ENCODE results near the gene AGAP1. TPM values are rescaled to one million over a fixed set of nuclear protein-coding genes. Genes with fewer than 3 reads are reported as not detected.

The AGAP1 gene
- total RNA-seq, 2 experiments from 2014 or later: 0.95 to 1.1 TPM

DNA sequence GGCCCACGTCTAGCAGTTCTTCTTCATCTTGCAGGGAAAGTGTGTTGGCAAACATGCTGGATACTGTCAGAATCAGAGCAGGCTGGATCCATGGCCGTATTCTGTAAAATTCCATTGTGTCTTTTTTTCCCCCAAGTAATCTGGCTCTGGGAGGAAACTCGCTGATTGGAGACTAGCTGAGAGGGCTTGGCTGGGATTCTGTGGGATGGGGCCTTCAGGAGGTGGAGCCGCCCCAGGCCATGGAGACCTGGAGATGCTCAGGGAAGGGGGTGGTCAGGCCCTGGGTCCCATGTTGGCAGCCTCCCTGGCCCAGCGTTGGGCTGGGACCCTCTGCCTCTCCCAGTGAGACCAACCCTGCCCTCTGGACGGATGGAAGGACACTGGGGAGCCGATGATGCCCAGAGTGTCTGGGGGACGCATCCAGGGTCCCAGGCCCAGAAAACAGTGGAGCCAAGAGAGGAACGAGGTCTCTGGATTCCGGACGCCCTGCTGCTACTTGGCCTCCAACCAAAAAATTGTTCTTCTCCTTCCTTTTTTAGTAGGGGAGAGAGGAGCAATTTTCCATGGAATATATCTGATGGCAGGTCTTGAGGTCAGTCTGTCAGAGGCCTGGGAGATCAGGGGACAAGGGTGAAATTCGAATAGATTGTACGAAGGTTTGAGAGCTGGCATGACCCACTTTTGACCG lies 114.5 kb downstream of the AGAP1 start:
- intact Hi-C loops (cut with micrococcal nuclease): no loop called here
- no peaks in the 10 kb centered on the region for H3K27me3 Mint-ChIP-seq (ENCODE audit: low read depth)
- CTCF ChIA-PET: no interaction called here
- no peaks in the 10 kb centered on the region for H3K4me1 Mint-ChIP-seq (ENCODE audit: low read depth)
- no peak for DNase-seq
- H3K27ac Mint-ChIP-seq: no peak overlapping the region
- H3K9me3 Mint-ChIP-seq: peaks cover 4% of the 10 kb centered on the region
- no peaks in the 10 kb centered on the region for H3K36me3 Mint-ChIP-seq (ENCODE audit: low read depth)
- H3K4me3 Mint-ChIP-seq: no peak overlapping the region

DNA sequence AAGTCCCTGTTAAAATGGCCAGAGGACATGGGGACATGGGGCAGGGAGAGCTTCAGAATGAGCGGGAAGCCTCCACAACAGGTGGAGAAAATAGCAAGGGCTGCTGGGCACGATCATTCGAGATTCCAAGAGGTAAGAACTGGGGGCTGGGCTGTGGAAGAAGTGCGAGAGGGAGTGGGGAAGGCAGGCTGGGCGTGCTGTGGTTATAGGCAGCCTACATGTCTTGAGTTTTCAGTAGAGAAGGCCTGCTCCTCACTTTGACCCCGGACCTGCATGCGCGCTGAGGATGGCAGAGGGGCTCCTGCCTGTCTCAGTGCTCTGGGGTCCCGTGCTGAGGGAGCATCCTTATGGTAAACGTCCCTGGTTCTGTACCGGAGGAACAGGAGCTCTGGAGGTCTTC lies 115.5 kb downstream of the AGAP1 start:
- H3K36me3 Mint-ChIP-seq (ENCODE audit: low read depth): no peaks in the 10 kb centered on the region
- H3K4me1 Mint-ChIP-seq (ENCODE audit: low read depth): no peaks in the 10 kb centered on the region
- H3K27me3 Mint-ChIP-seq (ENCODE audit: low read depth): peaks cover 2% of the 10 kb centered on the region
- intact Hi-C loops (cut with micrococcal nuclease): no loop called here
- H3K9me3 Mint-ChIP-seq: no peaks in the 10 kb centered on the region
- no peak overlapping the region for H3K4me3 Mint-ChIP-seq
- DNase-seq: no peak
- no peak overlapping the region for H3K27ac Mint-ChIP-seq
- CTCF ChIA-PET: no interaction called here

DNA sequence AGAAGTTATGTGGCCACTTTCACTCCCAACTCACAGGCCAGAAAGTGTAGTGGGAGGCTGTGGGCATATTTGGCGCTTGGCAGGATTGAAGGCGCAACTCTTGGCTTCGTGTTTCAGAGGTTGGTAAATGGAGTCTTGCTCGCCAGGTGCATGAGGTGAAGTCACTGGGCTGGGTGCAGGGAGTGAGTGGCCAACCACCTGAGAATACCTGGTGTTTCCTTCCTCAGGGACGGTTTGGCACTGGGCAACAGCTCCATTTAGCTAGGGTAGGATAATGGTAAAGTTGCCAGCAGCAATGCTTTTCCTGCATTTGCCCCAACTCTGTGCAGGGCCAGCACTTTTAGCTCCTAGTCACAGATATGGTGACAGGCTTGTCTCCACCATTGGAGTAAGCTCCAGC lies 115.9 kb downstream of the AGAP1 start:
- no peak for DNase-seq
- peaks cover 2% of the 10 kb centered on the region for H3K27me3 Mint-ChIP-seq (ENCODE audit: low read depth)
- no peaks in the 10 kb centered on the region for H3K9me3 Mint-ChIP-seq
- intact Hi-C loops (cut with micrococcal nuclease): no loop called here
- H3K36me3 Mint-ChIP-seq (ENCODE audit: low read depth): no peaks in the 10 kb centered on the region
- H3K4me3 Mint-ChIP-seq: no peak overlapping the region
- CTCF ChIA-PET: no interaction called here
- no peaks in the 10 kb centered on the region for H3K4me1 Mint-ChIP-seq (ENCODE audit: low read depth)
- no peak overlapping the region for H3K27ac Mint-ChIP-seq

DNA sequence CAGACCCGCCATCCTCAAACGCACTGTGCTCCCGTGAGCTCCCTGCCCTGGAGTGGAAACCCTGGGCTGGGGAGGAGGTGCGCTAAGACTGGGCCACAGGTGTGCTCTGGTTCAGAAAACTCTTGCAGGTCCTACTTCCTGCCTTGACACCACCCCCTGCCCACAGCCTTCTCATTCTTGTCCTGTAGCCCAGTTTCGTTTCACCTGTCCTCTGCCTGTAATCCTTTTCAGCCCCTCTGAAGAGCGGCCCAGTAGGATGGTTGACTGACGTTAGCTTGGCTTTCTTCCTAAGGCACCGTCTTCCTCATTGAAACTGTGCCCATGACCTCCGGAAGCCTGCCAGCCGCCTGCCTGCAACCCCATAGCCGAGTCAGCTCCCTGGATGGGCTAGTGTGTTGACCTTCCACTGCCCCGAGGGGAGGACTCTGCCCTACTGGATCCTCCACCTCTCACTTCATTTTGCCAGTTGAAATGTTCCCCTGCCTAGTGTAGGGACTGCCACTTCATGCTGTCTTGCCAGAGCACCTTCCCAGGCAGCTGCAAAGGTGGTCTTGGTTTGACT lies 116.9 kb downstream of the AGAP1 start:
- H3K27me3 Mint-ChIP-seq (ENCODE audit: low read depth): peaks cover 2% of the 10 kb centered on the region
- CTCF ChIA-PET: interaction anchor here (0.5 kb wide), 1 partner anchor 494 kb away, joined by 4 read pairs; no protein-coding TSS in a partner anchor
- no peak overlapping the region for H3K27ac Mint-ChIP-seq
- H3K9me3 Mint-ChIP-seq: no peaks in the 10 kb centered on the region
- H3K4me3 Mint-ChIP-seq: no peak overlapping the region
- no peaks in the 10 kb centered on the region for H3K4me1 Mint-ChIP-seq (ENCODE audit: low read depth)
- no peaks in the 10 kb centered on the region for H3K36me3 Mint-ChIP-seq (ENCODE audit: low read depth)
- DNase-seq: no peak
- intact Hi-C loops (cut with micrococcal nuclease): no loop called here

DNA sequence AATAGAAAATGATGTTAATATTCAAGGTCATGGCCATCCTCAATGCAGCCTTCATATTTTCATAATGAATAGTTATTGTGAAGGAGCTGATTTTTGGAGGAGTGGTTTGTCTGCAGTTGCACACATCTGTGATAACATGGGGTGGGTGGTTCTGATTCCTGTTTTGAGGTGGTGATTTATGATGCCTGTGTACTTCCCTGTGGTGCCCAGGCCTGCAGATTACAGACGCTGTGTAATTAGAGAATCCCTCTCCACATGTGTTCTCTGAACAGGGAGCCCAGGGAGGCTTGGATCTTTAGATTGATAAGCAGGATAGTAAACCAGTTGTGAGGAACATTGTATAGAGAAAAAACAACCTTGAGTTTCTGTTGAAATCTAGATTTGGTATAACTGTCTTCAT lies 117.5 kb downstream of the AGAP1 start:
- H3K4me1 Mint-ChIP-seq (ENCODE audit: low read depth): no peaks in the 10 kb centered on the region
- H3K36me3 Mint-ChIP-seq (ENCODE audit: low read depth): no peaks in the 10 kb centered on the region
- H3K27me3 Mint-ChIP-seq (ENCODE audit: low read depth): peaks cover 2% of the 10 kb centered on the region
- H3K4me3 Mint-ChIP-seq: no peak overlapping the region
- CTCF ChIA-PET: no interaction called here
- H3K27ac Mint-ChIP-seq: no peak overlapping the region
- no peaks in the 10 kb centered on the region for H3K9me3 Mint-ChIP-seq
- no peak for DNase-seq
- intact Hi-C loops (cut with micrococcal nuclease): no loop called here

DNA sequence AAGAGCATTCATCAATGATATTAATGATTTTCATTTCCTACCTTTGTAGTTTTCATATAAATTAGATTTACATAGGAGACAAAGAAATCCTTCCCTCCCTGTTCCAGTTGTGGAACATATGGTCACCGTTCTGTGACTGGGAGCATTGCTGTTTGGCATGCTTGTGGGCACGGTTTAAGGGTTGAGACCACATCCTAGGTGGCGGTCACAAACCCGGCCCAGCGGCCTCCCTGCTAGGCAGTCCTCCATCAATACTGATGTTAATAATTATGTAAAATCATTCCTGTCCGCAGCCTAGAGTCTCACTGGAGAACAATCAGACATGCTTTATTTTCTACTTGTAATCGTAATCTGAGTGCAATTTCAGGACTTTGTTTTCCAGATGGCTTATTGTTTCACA lies 117.9 kb downstream of the AGAP1 start:
- no peaks in the 10 kb centered on the region for H3K9me3 Mint-ChIP-seq
- CTCF ChIA-PET: no interaction called here
- H3K4me3 Mint-ChIP-seq: no peak overlapping the region
- H3K4me1 Mint-ChIP-seq (ENCODE audit: low read depth): no peaks in the 10 kb centered on the region
- no peak overlapping the region for H3K27ac Mint-ChIP-seq
- H3K27me3 Mint-ChIP-seq (ENCODE audit: low read depth): peaks cover 2% of the 10 kb centered on the region
- DNase-seq: no peak
- no peaks in the 10 kb centered on the region for H3K36me3 Mint-ChIP-seq (ENCODE audit: low read depth)
- intact Hi-C loops (cut with micrococcal nuclease): no loop called here

DNA sequence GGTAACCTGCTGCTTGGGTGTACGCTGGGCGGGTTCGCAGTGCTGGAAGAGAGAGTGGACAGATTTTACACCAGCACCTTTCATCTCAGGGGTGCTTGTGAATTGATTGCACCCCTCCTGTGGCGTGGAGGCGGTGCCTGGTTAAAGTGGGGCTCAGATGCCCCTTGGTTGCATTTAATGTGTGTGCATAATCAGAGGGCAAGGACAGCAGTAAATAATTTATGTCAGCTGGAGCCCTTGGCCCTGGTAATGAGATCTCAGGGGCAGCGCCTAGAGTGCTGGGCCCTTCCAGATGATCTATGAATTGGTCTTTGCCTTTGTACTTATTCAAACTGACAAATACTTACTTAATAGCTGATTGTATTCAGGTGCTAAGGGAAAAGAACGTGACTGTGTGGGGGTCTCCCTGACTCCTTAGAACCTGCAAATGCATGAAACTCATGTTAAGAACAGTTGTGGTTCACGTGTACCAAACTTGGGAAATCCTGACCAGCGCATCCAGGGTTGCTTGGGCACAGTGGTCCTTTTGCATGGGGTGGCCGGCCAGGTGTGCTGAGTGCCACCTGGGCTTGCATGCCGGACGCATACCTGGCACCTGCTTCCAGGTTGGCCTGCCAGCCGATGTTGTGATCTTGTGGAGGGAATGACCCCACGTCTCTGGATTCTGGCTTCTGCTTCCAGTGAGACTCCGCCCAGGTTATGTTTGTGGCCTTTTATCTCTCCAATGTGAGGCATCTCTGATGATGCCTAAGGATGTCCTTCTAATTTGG lies 118.5 kb downstream of the AGAP1 start:
- DNase-seq: no peak
- Mint-ChIP-seq H3K27ac (no peak overlapping the region), H3K36me3 (ENCODE audit: low read depth) (no peaks in the 10 kb centered on the region), H3K4me1 (ENCODE audit: low read depth) (no peaks in the 10 kb centered on the region), H3K27me3 (ENCODE audit: low read depth) (peaks cover 2% of the 10 kb centered on the region), H3K4me3 (no peak overlapping the region), H3K9me3 (no peaks in the 10 kb centered on the region)
- intact Hi-C loops (cut with micrococcal nuclease): no loop called here
- CTCF ChIA-PET: no interaction called here

DNA sequence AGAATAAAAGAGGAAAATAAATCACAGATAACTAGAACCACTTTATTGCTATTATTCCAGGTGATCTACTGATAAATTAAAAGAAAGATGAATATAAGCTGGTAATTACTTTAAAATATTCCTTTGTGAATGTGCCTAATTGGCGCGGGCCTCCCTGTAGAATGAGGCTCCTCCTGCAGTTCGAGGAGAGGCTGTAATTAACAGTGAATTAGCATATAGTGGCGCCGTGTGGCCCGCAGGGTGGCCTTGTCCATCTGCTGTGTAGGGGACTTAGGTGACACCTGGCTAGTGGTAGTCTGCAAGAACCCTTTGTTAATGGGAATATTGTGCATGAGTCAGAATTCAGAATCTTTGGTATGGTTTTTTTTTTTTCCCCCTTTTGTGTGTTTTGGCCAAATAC lies 119.8 kb downstream of the AGAP1 start:
- DNase-seq: no peak
- no peaks in the 10 kb centered on the region for H3K4me1 Mint-ChIP-seq (ENCODE audit: low read depth)
- peaks cover 2% of the 10 kb centered on the region for H3K27me3 Mint-ChIP-seq (ENCODE audit: low read depth)
- CTCF ChIA-PET: no interaction called here
- no peaks in the 10 kb centered on the region for H3K9me3 Mint-ChIP-seq
- intact Hi-C loops (cut with micrococcal nuclease): no loop called here
- no peak overlapping the region for H3K27ac Mint-ChIP-seq
- H3K4me3 Mint-ChIP-seq: no peak overlapping the region
- no peaks in the 10 kb centered on the region for H3K36me3 Mint-ChIP-seq (ENCODE audit: low read depth)

DNA sequence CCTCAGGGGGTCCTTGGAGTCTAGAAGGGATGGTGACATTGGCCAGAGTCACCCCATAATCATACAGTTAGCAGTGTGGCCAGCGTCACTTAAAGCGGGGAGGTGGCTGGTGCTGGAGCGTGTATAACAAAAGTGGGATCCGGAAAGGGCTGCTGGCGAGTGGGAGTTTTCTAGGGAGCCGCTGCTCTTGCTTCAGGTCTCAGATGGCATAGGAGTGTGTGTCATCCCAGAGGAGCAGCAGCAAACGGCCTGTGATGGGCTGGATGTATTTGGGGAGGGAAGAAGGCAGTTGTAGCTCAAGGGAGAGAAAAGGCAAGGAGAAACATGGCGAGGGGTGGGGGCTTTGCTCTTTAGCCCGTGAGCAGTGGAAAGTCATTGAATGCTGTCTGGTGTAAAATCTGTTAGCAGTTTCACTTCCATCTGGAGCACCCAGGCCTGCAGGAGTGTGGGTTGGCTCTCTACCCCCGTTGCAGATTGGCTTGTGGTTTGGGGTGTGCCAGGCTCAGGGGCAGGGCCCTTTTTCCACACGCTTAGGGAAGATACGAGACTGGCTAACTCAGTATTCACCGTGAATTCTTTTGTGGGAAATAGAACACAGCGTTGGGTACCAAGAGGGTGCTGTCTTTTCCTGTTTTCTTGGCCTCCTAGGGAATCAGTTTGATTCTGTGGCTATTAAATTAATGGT lies 120.5 kb downstream of the AGAP1 start:
- DNase-seq: no peak
- intact Hi-C loops (cut with micrococcal nuclease): no loop called here
- no peak overlapping the region for H3K27ac Mint-ChIP-seq
- H3K4me3 Mint-ChIP-seq: no peak overlapping the region
- peaks cover 2% of the 10 kb centered on the region for H3K27me3 Mint-ChIP-seq (ENCODE audit: low read depth)
- CTCF ChIA-PET: no interaction called here
- H3K9me3 Mint-ChIP-seq: no peaks in the 10 kb centered on the region
- H3K4me1 Mint-ChIP-seq (ENCODE audit: low read depth): no peaks in the 10 kb centered on the region
- H3K36me3 Mint-ChIP-seq (ENCODE audit: low read depth): no peaks in the 10 kb centered on the region

DNA sequence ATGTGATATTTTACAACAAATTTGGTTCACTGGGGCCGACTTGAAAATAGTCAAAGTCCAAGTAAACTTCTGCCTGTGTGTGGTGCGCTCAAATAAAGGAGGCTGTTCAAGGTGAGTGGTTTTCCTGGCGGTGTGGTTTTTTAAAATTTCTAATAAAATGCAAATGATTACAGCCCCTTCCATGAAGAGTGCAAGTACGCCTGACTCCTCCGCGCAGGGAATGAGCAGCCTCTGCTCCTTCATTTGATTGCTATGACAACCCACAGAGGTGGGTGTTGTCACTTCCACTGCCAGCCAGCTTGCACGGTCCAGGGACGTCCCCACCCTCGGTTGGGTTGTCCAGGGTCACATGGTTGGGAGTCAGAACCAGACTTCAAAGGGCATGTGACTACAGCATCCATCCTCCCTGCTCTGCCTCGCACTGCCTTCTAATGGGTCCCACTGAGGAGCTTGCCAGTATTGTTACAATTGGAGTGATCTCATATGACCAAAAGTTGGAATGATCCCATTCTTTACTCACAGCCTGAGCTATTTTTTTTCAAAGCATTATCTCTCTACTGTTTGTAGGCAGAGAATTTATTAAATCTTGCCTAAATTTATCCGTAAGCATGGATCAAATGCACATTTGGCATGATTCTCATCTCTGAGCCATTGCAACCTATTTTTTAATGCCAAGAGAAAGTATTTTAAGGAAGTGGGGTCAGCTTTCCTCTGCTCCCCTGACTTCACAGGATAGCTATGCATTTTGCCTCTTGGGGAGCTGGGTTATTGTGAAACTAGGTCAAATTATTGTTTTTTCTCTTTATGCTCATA lies 121.3 kb downstream of the AGAP1 start:
- no peak overlapping the region for H3K4me3 Mint-ChIP-seq
- intact Hi-C loops (cut with micrococcal nuclease): no loop called here
- H3K27me3 Mint-ChIP-seq (ENCODE audit: low read depth): peaks cover 2% of the 10 kb centered on the region
- DNase-seq: no peak
- no peak overlapping the region for H3K27ac Mint-ChIP-seq
- H3K4me1 Mint-ChIP-seq (ENCODE audit: low read depth): no peaks in the 10 kb centered on the region
- no peaks in the 10 kb centered on the region for H3K36me3 Mint-ChIP-seq (ENCODE audit: low read depth)
- H3K9me3 Mint-ChIP-seq: no peaks in the 10 kb centered on the region
- CTCF ChIA-PET: no interaction called here

DNA sequence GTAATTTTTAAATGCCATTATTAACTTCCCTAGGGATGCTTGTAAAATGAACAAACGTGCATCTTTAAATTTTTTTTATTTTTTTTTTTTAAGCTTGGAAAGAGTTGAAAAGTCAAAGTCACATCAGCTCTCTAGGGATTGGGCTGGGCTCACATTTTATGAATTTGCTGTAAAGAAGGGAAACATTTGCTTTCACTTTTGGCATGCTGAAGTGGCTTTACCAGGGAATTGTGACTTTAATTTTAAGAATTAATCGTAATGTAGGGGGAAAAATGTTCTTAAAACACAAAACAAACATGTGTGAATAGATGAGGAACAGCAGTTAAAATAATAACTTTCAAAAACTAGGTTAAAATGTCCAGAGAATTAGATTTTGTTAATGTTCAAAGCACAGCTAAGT lies 123.0 kb downstream of the AGAP1 start:
- intact Hi-C loops (cut with micrococcal nuclease): no loop called here

DNA sequence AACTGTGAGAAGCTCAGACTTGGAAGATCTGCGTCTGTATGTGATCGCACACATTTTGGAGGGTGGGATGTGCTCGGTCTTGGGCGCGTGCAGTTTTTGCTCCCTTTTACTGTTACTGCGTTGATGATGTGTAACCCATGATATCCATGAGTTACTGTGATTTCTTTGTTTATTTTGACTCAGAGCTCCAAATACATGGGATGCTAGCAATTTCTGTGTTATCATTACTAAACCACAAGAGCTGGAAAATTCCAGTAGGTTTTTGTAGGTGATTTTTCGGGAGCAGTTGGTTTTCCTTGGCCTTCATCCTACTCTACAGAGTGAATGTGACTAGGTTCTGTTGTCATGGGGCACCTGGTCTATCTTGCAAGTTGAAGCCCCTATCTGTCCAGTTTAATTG lies 124.2 kb downstream of the AGAP1 start:
- no peak overlapping the region for H3K27ac Mint-ChIP-seq
- no peaks in the 10 kb centered on the region for H3K4me1 Mint-ChIP-seq (ENCODE audit: low read depth)
- H3K27me3 Mint-ChIP-seq (ENCODE audit: low read depth): peaks cover 2% of the 10 kb centered on the region
- H3K36me3 Mint-ChIP-seq (ENCODE audit: low read depth): no peaks in the 10 kb centered on the region
- DNase-seq: no peak
- H3K9me3 Mint-ChIP-seq: no peaks in the 10 kb centered on the region
- no peak overlapping the region for H3K4me3 Mint-ChIP-seq
- intact Hi-C loops (cut with micrococcal nuclease): no loop called here
- CTCF ChIA-PET: no interaction called here

More for the DNA sequence above, 123.0 kb downstream of the AGAP1 start:
- H3K9me3 Mint-ChIP-seq: no peaks in the 10 kb centered on the region
- no peak for DNase-seq
- H3K27me3 Mint-ChIP-seq (ENCODE audit: low read depth): peaks cover 2% of the 10 kb centered on the region
- H3K27ac Mint-ChIP-seq: no peak overlapping the region
- H3K4me1 Mint-ChIP-seq (ENCODE audit: low read depth): no peaks in the 10 kb centered on the region
- CTCF ChIA-PET: no interaction called here
- H3K4me3 Mint-ChIP-seq: no peak overlapping the region
- no peaks in the 10 kb centered on the region for H3K36me3 Mint-ChIP-seq (ENCODE audit: low read depth)

Measured in activated naive CD4-positive, alpha-beta T cell treated with anti-CD3 and anti-CD28 coated beads for 36 hours (primary cell).